T-helper 1 cell treated with Interleukin-12 subunit alpha and Interleukin-12 subunit beta and Interleukin-4 antibody, amounts not matched to agents 30 ng/mL and 1 ng/mL, for 36 hours (primary cell): ENCODE results near the gene VSIG4. TPM values are rescaled to one million over a fixed set of nuclear protein-coding genes. Genes with fewer than 3 reads are reported as not detected.
"Not testable (repeated sequence)": the region's sequence is repeated elsewhere in the genome, so short reads cannot be mapped to it uniquely, and the experiment has no call there.

ENCODE experiments used
- intact Hi-C: fragments of 100-400 bp; cut with micrococcal nuclease; formaldehyde crosslinking; loops from one replicate; pipeline ENCODE4 v1.15.1; 2024
- total RNA-seq: library from RNA; stranded (reverse); gene quantifications from 2 replicates; pipeline ENCODE4 v1.2.3, GENCODE V29; 2022

The VSIG4 gene
- total RNA-seq, 1 donor from 2014 or later = not detected

DNA sequence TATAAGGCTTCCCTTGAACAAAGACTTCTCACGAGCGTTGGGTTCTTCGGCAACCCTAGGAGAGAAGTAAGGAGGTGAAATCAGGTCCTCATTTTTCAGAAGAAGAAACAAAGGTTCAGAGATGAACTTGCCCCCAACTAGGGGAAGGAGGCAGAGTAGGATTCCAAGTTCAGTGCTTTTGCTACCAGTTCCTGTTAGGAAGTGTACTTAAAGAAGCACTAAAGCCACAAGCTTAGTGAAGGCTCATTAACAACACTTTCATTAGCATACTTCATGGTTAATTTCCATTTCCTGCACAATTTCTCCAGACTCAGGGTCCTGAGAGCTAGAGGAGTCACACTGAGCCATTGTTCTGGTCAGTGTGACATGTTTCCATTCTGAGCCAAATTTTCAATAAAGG lies 52.1 kb downstream of the VSIG4 start:
- intact Hi-C loops = loop anchor here (2.0 kb wide), 1 partner anchor 121 kb away; no protein-coding TSS in a partner anchor

DNA sequence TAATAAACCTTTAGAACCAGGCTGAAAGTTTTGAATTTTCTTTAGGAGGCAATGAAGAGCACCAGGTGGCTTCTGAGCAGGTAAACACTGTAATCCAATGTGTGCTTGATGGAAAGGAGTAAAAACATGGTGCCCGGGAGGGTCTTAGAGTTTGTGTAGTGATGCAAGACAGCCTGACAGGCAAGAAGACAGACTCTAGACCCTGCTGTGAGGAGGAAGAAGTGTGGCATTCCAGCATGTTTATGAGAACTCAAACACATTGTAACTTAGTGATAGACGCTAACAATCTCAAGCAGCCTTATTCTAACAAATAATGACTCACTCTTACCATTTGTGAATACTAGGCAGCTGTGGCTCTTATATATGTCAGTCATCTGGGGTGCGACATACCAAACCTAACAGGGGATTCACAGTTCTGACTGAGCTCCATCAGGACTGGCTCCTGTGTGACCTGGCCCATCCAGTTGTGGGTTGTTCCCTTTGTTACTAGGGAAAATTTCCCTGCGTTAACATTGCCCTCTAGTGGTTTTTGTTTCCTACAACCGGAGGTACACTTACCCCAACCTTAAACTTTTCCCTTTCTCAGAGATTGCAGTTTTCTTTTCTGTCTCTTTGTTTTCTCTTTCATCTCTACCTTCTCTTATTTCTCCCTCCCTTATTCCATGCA lies 53.8 kb downstream of the VSIG4 start:
- intact Hi-C loops = loop anchor here (1.0 to 2.0 kb wide), 11 partner anchors 60 to 745 kb away; partner anchors contain the start of gene MSN

DNA sequence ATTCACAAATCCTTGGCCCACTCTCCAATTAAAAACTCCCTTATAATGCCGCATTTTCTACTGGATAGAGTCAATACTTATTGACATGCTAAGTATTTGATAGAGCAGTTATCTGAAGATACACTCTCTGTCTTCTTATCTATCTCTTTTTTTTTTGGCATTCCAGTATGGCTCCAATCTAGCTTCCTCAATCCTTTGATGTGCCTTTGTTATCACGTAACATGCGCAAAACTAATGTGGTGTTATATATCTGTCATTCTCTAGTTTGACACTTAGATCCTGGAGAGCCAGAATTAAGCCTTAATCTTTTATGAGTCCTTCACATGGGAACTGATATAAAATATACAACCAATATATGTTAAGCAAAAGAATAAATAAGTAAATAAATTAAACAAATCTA lies 54.7 kb downstream of the VSIG4 start:
- intact Hi-C loops = no loop called here

DNA sequence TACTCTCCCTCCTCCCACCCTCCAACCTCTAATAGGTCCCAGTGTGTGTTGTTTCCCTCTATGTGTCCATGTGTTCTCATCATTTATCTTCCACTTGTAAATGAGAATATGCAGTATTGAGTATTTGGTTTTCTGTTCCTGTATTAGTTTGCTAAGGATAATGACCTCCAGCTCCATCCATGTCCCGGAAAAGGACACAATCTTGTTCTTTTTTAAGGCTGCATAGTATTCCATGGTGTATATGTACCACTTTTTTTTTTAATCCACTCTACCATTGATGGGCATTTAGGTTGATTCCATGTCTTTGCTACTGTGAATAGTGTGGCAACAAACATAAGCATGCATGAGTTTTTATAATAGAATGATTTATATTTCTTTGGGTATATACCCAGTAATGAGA lies 62.7 kb downstream of the VSIG4 start:
- intact Hi-C loops = not testable (repeated sequence)

DNA sequence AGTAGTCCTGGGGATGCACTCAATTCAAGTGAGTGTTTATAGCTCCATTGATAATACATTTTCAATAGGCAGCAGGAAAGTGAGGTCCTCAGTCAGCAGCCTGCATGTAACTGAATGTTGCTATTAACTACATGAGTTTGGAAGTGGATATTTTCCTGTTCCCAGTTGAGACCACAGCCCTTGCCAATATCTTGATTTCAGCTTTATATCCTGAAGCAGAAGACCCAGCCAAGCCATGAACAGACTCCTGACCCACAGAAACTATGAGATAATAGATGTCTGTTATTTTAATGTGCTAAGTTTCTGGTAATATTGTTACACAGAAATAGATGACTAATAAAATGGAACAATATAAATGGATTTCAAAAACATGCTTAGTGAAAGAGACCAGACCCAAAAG lies 63.7 kb downstream of the VSIG4 start:
- intact Hi-C loops = no loop called here

DNA sequence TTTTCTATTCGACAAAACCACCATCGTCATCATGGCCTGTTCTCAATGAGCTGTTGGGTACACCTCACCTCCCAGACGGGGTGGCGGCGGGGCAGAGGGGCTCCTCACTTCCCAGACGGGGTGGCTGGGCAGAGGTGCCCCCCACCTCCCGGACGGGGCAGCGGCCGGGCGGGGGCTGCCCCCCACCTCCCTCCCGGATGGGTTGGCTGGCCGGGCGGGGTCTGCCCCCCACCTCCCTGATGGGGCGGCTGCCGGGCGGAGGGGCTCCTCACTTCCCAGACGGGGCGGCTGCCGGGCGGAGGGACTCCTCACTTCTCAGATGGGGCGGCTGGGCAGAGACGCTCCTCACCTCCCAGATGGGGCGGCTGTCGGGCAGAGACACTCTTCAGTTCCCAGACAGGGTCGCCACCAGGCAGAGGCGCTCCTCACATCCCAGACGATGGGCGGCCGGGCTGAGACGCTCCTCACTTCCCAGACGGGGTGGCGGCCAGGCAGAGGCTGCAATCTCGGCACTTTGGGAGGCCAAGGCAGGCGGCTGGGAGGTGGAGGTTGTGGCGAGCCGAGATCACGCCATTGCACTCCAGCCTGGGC lies 64.6 kb downstream of the VSIG4 start:
- intact Hi-C loops = not testable (repeated sequence)

Other genes starting within 250 kb of the VSIG4 start
- 0.20 TPM in 1 of 2 replicates, not detected in the other for gene HEPH, start 124.2 kb upstream of the VSIG4 start, total RNA-seq